NCI-H524 (cell line): ENCODE measurements around the gene GLT8D1.
A peak's percentile ranks its signal among the peaks of the same experiment; 100 is the strongest.

Experiments
- DNase-seq, 2 experiments: peaks; one replicate each; lab custom pipeline; 2025; lab: John Stamatoyannopoulos, UW

Gene GLT8D1

GRCh38 chr3:52712291-52713212, 7.0 kb upstream of the GLT8D1 start:
- DNase-seq = no peak

DNA sequence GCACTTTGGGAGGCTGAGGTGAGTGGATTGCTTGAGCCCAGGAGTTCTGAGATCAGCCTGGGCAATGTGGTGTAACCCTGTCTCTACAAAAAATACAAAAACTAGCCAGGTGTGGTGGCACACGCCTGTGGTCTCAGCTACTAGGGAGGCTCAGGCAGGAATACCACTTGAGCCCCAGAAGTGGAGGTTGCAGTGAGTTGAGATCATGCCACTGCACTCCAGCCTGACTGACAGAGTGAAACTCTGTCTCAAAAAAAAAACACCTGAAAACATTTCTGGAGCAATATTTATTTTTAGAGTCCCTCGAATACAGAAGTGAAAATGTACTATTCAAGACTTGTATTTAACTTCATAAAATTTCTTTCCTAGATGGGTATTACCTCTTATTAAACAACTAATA, 4.9 kb upstream of the GLT8D1 start:
- no peak for DNase-seq

- DNase-seq = no peak
Observed at GRCh38 chr3:52707585-52707984, 2.0 kb upstream of the GLT8D1 start.

GRCh38 chr3:52705438-52705687, 228 bp downstream of the GLT8D1 start:
- DNase-seq = no peak

DNA sequence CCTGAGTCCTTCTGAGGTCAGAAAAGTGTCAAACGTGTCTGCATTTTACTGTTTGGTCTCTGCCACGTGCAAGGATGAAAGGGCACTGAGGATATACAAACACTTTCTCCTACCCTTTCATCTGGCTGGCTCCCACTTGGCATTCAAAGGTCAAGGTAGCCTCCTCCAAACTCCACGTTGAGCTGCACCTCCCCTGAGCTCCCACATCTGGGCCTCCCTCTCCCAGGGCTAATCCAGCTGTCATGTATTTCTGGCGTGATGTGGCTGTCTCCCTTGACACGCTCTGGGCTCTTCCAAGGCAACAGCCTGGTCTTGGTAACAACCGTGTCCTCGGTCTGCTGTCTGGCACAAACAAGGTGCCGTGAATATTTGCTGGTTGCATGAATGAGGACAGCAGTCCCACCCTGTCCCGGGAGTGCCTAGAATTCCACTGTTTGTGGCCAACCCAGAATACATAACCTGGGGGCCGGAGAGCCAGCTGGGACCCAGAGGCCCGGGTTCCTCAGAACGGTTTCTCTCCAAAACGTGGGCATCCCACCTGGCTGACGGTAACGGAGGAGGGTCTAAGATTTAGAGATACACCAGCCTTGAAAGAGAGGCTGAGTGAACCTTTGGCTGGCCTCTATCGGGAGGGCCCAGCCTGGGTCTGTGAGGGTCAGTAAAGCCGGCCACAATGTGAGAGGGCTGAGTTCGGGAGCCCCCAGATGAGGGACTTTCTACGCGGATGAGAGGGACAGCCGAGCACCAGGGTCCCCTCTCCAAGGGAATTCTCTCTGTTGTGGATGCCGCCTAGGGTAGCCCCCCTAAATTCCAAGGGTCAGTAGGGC, 767 bp downstream of the GLT8D1 start:
- peak in 1 of 2 experiments; percentile 15 for DNase-seq

GRCh38 chr3:52703341-52703740, 2.2 kb downstream of the GLT8D1 start:
- DNase-seq = no peak

DNA sequence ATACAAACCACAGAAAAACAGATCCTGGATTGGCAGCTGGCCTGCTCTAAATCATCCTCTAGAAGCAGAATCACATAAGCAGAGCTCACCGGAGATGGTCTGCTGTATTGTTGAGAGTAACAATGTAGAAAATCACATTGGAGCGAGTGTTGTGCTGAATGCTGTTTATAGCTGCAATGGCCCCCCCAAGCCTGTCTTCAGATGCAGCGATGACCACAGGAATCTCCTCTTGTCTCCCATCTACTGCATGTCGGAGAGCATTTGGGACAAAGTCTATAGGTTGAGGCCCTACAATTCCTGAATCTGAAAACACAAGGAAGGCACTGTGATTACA, 8.0 kb downstream of the GLT8D1 start:
- DNase-seq = no peak

GRCh38 chr3:52696830-52697631, 8.6 kb downstream of the GLT8D1 start:
- no peak for DNase-seq

- DNase-seq = no peak
Observed at GRCh38 chr3:52695798-52696671, 9.6 kb downstream of the GLT8D1 start.

DNA sequence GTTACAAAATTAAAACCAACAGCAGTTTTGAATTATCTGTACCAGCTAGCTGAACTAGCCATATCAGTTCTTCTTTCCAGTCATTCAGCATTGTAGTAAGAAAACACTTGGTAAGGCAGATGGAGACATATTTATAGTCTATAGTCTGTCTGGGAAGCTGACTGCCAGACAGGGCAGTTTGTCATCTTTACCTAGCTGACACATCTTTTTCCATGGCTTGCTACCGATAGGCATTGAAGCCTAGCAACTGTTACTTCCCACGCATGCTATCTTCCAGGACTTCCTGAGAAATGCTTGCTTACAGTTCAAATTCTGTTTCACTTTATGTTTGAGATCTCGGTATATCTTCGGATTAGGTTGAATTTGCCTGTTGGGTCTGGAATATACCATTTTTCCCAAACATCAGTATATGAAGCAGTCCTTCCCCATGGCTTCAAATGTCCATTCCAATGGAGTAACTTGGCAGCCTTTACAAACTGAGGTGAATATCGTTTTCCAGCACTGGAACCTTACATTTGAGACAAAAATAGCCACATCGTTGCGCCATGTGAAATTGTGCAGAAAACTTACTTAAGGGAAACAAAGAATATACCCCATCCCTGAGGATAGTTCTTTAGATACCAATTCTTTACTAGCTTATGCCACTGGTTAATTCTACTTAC, 10.9 kb downstream of the GLT8D1 start:
- DNase-seq = no peak

DNA sequence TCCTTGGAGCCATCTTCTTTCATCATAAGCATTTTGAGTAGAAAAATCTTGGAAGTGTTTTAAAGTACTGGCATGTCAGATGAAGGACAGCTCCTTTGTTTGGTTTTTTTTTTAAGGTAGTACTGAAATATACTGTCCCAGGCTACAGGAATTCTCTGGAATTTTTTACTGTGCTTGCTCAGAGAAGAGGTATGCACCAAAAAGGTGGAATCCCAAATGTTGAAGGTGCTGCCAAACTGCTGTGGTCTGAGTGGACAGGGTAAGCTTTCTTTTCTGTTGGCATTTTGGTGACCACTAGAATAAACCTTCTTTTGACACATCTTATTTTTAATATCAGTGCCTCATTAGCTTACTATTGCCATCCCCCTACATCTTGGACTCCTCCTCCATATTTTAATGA, 12.5 kb downstream of the GLT8D1 start:
- no peak for DNase-seq

GRCh38 chr3:52690560-52690959, 15.0 kb downstream of the GLT8D1 start:
- no peak for DNase-seq

GRCh38 chr3:52689151-52689550, 16.4 kb downstream of the GLT8D1 start:
- no peak for DNase-seq

GRCh38 chr3:52688266-52688665, 17.3 kb downstream of the GLT8D1 start:
- no peak for DNase-seq

- DNase-seq = peak; percentile 80 to 94
Observed at GRCh38 chr3:52685709-52686691, 19.6 kb downstream of the GLT8D1 start, which contains the start of the genes GNL3 and PBRM1. TSS of gene GNL3 (plus strand) at chr3:52686032. CDS start at chr3:52686093, 61 bp downstream. TSS of gene PBRM1 (minus strand) at chr3:52685913.

- DNase-seq = peak; percentile 79 to 80
Observed at GRCh38 chr3:52685285-52685708, 20.3 kb downstream of the GLT8D1 start.

GRCh38 chr3:52684184-52684583, 21.4 kb downstream of the GLT8D1 start:
- DNase-seq = no peak

DNA sequence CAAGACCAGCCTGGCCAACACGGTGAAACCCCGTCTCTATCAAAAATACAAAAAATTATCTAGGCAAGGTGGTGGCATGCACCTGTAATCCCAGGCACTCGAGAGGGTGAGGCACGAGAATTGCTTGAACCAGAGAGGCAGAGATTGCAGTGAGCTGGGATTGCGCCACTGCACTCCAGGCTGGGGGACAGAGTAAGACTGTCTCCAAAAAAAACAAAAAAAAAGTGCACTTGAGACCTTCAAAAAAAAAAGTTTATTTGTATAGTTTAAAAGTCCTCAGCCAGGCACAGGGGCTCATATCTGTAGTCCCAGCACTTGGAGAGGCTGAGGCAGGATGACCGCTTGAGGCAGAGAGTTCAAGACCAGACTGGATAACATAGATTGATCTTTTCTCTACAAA, 22.0 kb downstream of the GLT8D1 start:
- no peak for DNase-seq

DNA sequence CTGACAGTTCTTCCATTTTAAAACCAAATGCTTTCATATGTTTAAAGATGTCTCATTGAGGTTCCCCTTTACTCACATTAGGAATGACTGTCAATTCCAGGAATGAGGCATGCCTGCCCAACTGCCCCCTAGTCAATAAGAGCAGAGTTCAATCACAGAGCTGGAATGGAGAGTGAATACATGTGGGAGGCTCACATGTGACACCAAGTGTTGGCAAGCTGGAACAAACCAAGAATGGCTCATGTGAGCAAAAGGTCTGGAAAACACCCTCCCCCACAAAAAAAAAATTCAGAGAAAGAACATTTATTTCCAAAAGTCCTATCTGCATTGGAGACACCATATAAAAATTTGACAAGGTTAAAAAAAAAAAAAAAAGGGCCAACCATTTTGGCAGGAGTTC, 23.6 kb downstream of the GLT8D1 start:
- peak in 1 of 2 experiments; percentile 19 for DNase-seq

DNA sequence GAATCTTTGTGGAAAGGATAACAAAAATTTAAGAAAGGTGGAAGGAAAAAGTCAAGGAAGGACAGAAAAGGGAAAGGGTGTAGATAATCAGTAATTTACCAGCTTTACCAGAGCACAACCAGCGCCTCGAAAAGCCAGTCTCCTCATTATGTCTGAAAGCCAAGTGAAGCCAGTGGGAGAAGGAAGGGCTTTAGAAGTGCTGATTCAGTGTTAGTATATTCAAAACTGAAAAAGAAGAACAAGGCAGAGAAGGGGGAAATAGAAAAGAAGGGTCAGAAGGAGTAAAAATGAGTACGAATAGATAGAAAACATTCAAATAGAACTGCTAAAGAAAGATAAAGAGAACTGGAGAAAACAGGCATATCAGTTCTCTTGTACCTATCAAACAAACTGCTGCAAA, 24.0 kb downstream of the GLT8D1 start:
- no peak for DNase-seq
